ENCODE results near the gene TBCD.

TBCD gene

GRCh38 chr17:82892899-82893565 is 141.2 kb downstream of the TBCD start:
- no peak for DNase-seq (ENCODE audit: low read depth)
- TF ChIP-seq, protein P1, sequence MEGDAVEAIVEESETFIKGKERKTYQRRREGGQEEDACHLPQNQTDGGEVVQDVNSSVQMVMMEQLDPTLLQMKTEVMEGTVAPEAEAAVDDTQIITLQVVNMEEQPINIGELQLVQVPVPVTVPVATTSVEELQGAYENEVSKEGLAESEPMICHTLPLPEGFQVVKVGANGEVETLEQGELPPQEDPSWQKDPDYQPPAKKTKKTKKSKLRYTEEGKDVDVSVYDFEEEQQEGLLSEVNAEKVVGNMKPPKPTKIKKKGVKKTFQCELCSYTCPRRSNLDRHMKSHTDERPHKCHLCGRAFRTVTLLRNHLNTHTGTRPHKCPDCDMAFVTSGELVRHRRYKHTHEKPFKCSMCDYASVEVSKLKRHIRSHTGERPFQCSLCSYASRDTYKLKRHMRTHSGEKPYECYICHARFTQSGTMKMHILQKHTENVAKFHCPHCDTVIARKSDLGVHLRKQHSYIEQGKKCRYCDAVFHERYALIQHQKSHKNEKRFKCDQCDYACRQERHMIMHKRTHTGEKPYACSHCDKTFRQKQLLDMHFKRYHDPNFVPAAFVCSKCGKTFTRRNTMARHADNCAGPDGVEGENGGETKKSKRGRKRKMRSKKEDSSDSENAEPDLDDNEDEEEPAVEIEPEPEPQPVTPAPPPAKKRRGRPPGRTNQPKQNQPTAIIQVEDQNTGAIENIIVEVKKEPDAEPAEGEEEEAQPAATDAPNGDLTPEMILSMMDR (IDR thresholded peaks at IDR 0.05; ENCODE audit: low read depth, low read length, missing control alignments) = no peak
- no peak overlapping the region for H3K4me3 ChIP-seq (ENCODE audit: low read depth, low read length)

- TF ChIP-seq, protein P1 (IDR thresholded peaks at IDR 0.05; ENCODE audit: low read depth, low read length, missing control alignments) = no peak
- no peak overlapping the region for H3K4me3 ChIP-seq (ENCODE audit: low read depth, low read length)
- no peak for DNase-seq (ENCODE audit: low read depth)
Measured at GRCh38 chr17:82893779-82894178, 141.9 kb downstream of the TBCD start.

DNA sequence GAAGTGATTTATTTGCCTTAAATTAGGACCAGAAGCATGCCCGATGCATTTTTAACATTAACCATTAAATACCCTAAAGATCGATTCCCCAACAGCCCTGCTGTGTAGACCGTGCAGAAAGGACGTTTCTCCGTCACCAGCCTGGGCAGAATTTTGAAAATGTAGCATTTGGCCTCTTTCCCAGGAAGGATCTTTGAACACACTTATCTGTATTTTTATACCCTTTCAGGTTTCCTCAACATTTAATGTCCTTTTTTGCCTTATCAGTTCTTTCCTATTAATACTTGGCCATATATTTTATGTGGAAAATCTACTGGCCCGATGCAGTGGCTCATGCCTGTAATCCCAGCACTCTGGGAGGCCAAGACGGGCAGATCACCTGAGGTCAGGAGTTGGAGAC is 142.5 kb downstream of the TBCD start:
- no peak overlapping the region for H3K4me3 ChIP-seq (ENCODE audit: low read depth, low read length)
- TF ChIP-seq, protein P1 (IDR thresholded peaks at IDR 0.05; ENCODE audit: low read depth, low read length, missing control alignments) = no peak
- DNase-seq (ENCODE audit: low read depth) = no peak

DNA sequence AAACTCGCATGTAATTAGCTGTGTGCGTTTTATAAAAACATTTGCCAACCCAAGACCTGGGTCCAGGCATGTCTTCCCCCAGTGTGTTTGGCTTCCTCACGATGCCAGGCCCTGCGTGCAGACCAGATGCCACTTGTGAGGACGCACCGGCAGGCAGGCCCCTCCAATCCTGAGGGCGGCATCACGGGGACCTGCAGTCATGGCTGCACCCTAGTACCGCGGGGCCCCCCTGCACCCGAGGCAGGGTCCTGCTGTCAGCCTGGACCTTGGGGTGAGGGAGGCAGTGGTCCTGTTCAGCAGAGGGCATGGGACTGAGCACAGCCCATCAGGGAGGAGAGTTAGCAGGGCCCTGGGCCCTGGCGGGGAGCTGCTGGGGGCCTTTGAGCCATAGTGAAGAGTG is 143.2 kb downstream of the TBCD start:
- no peak for DNase-seq (ENCODE audit: low read depth)
- TF ChIP-seq, protein P1 (IDR thresholded peaks at IDR 0.05; ENCODE audit: low read depth, low read length, missing control alignments) = no peak
- H3K4me3 ChIP-seq (ENCODE audit: low read depth, low read length) = no peak overlapping the region

DNA sequence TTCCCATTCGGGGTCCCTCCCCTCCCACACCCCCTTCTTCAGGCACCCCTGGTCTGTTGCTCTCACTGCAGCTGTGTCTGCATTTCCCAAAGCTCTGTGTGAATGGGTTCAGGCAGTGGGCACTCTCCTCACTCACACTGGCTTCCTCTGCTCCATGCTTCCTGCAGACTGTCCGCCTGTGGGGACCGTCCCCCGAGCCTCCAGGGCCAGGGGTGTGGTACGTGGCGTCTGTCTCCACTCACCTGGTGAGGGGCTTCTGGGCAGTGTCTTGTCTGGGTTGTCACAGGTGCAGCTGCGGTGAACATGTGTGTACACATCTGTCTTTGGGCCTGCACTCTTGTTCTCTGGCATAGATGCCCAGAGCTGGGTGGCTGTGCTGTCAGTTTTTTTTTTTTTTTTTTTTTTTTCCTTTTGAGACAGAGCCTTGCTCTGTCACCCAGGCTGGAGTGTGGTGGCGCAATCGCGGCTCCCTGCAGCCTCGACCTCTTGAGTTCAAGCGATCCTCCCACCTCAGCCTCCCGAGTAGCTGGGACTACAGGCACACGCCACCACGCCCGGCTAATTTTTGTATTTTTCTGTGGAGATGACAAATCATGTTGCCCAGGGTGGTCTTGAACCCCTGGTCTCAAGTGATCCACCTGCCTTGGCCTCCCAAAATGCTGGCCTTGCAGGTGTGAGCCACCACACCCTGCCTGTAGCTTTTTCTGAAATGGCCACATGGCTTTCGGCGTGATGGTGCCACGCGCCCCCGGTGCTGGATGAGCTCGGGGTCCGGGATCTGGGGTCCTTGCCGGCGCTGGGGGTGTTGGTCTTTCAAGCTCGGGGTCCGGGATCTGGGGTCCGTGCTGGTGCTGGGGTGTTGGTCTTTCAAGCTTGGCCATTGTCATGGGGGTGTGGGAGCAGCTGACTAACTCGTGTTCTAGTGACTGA is 144.5 kb downstream of the TBCD start:
- no peak for DNase-seq (ENCODE audit: low read depth)
- H3K4me3 ChIP-seq (ENCODE audit: low read depth, low read length) = no peak overlapping the region
- TF ChIP-seq, protein P1 (IDR thresholded peaks at IDR 0.05; ENCODE audit: low read depth, low read length, missing control alignments) = no peak

- DNase-seq (ENCODE audit: low read depth) = no peak
- TF ChIP-seq, protein P1 (IDR thresholded peaks at IDR 0.05; ENCODE audit: low read depth, low read length, missing control alignments) = no peak
Measured at GRCh38 chr17:82897514-82898249, 145.8 kb downstream of the TBCD start.

More at GRCh38 chr17:82897514-82898249, 145.8 kb downstream of the TBCD start:
- no peak overlapping the region for H3K4me3 ChIP-seq (ENCODE audit: low read depth, low read length)

Measured in GM12864 (cell line).